Gastrocnemius medialis (tissue), 4 donors: Measurements from ENCODE around the gene DCLRE1C.

Experiments
- POLR2A ChIP-seq, 2 donors: fragments of 450-650 bp; IDR thresholded peaks; one replicate each; pipeline ENCODE4 v1.6.1; 2017; ENCODE audit warnings: antibody characterized with exemption in 2 of 2, mild to moderate bottlenecking in 2 of 2, moderate library complexity in 2 of 2
- TF ChIP-seq, protein P1 (sequence below), 5 experiments: fragments of 450-650 bp in 3 of 5; fragments of 200-600 bp in 2 of 5; sonication (generic) in 2 of 5; IDR thresholded peaks in 4 of 5; conservative IDR thresholded peaks in 1 of 5; 1 replicate in 4 of 5; 2 replicates in 1 of 5; pipeline ENCODE4 v1.5.1; 2016 to 2019; ENCODE audit warnings: antibody characterized with exemption in 5 of 5, mild to moderate bottlenecking in 3 of 5, moderate library complexity in 3 of 5

DNA sequence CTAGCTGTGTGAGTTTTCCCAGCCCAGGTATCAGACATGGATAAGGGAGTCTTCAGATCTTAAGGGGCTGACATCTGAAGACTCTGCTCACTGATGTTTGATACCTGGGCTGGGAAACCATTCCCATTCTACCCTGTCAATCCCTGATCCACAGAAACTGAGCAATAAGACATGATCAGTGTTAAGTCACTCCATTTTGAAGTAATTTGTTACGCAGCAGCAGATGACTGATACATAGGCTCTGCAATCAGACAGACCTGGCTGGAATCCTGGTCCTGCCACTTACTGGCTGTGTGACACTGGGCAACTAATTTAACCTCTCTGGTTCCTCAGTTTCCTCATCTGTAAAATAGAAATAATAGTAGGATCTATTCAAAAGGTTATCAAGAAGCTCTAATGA, 6.6 kb downstream of the DCLRE1C start:
- TF ChIP-seq, protein P1, sequence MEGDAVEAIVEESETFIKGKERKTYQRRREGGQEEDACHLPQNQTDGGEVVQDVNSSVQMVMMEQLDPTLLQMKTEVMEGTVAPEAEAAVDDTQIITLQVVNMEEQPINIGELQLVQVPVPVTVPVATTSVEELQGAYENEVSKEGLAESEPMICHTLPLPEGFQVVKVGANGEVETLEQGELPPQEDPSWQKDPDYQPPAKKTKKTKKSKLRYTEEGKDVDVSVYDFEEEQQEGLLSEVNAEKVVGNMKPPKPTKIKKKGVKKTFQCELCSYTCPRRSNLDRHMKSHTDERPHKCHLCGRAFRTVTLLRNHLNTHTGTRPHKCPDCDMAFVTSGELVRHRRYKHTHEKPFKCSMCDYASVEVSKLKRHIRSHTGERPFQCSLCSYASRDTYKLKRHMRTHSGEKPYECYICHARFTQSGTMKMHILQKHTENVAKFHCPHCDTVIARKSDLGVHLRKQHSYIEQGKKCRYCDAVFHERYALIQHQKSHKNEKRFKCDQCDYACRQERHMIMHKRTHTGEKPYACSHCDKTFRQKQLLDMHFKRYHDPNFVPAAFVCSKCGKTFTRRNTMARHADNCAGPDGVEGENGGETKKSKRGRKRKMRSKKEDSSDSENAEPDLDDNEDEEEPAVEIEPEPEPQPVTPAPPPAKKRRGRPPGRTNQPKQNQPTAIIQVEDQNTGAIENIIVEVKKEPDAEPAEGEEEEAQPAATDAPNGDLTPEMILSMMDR (IDR thresholded peaks at IDR 0.05 in 4 of 5, conservative IDR thresholded peaks at IDR 0.05 in 1 of 5), result no peak
- no peak for TF ChIP-seq POLR2A (IDR thresholded peaks at IDR 0.05)
